Activated CD4-positive, alpha-beta T cell treated with anti-CD3 and anti-CD28 coated beads, Interleukin-2, Interleukin-6, amounts not matched to agents 100 ng/mL and 50 ng/mL, durations not matched to agents 16 hours and 8 hours (primary cell): Measurements from ENCODE around the gene AGBL4.
"Not testable (repeated sequence)": the region's sequence is repeated elsewhere in the genome, so short reads cannot be mapped to it uniquely, and the experiment has no call there.

Experiments used
- DNase-seq: peaks from one replicate; pipeline ENCODE4 v3.0.0-alpha.2; 2020

The AGBL4 gene

DNA sequence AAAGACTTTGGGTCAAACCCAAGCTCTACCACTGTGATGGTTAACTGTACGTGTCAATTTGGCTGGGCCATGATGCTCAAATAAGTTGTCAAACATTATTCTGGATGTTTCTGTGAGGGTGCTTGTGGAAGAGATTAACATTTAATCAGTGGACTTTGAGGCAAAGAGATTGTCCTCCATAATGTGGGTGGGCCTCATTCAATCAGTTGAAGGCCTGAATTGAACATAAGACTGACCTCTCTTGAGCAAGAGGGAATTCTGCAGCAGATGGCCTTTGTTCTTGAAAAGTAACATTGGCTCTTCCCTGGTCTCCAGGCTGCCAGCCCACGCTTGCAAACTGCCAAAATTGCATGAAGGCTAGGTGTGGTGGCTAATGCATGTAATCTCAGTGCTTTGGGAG is 1457.3 kb downstream of the AGBL4 start:
- DNase-seq = no peak

- DNase-seq = no peak
Measured at GRCh38 chr1:48563021-48563420, 1460.7 kb downstream of the AGBL4 start.

DNA sequence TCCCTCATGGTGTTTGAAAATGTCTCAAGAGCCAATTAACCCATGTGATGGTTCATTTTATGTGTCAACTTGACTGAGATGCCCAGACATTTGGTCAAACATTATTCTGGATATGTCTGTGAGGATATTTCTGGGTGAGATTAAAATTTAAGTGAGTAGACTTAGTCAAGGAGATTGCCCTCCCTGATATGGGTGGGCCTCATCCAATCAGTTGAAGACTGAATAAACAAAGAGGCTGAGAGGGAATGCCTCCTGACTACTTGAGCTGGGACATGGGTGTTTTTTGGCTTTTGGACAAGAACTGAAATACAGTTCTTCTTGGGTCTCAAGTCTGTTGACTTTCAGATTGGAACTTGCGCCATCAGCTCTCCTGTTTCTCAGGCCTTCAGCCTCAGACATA is 1462.3 kb downstream of the AGBL4 start:
- no peak for DNase-seq

DNA sequence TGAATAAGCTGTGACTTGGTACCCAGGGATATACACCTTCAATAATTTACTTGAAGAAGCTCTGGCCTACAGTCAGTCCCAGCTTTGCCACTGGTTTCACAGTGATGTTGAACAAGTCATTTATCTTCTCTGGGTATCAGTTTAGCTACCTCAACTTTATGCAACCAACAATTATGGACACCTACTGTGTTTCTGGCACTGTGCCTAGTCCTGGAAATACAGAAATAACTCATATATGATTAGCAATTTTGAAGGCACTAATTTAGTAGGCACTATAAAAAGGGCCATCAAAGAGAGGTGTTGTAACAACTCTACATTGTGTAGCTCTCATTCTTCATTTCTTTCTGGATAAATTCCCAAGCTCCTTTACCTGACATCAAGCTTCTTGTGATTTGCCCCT is 1463.2 kb downstream of the AGBL4 start:
- no peak for DNase-seq

- DNase-seq = no peak
Measured at GRCh38 chr1:48560116-48560515, 1463.6 kb downstream of the AGBL4 start.

GRCh38 chr1:48558366-48558765 is 1465.4 kb downstream of the AGBL4 start:
- DNase-seq = no peak

GRCh38 chr1:48556186-48556850 is 1467.4 kb downstream of the AGBL4 start:
- DNase-seq = no peak

- no peak for DNase-seq
Measured at GRCh38 chr1:48555271-48555670, 1468.5 kb downstream of the AGBL4 start.

DNA sequence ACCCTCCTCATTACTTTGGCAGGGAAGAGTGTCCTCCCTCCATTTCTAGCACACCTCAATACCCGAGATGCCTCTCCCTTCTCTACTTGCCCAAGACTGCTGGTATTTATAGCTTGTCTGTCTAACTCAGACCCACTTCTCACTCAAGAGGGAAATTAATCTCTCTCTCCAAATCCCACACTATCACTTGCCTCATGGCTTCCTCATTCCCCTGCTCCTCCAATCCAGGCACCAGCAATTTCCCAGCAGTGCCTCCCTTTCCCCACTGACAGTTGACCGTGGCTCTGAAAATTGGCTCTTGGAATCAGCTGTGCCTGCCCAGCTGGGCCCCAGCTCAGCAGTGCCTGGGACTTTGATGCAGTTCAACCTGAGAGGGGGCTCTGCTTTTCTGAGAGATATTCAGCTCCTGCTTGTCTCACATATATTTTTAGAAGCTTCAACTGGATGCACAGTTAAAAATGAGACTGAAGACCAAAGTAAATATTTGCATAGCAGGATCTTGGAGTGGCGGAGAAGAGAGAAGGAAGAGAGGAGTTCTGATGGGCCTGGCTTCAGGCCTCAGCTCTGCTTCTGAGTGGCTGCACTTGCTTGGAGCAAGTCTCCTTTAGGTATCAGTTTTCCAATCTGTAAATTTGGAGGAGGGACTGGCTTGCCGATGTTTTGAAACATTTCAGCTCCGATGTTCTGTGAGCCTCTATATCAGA is 1470.7 kb downstream of the AGBL4 start:
- DNase-seq = no peak

GRCh38 chr1:48552420-48552819 is 1471.3 kb downstream of the AGBL4 start:
- DNase-seq = peak; percentile 4

DNA sequence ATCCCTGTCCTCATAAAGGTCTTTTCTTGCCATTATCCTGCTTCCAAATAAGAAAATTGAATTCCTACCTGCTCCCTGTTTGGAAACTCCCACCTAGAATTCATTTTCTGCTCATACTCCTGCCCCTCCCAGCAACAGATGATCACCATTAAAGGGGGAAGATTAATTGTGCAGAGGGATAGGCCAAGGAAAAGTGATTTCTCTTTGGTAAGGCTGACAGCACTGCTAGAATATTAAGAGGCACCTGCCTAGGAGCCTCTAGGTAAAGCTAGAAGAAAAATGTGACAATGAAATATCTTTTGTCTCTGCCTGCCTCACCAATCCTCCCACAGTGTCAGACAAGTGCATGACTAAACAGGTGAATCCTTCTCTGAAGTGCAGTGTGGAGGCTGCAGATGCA is 1474.8 kb downstream of the AGBL4 start:
- DNase-seq = no peak

GRCh38 chr1:48547561-48548220 is 1476.1 kb downstream of the AGBL4 start:
- DNase-seq = no peak

GRCh38 chr1:48543854-48544253 is 1479.9 kb downstream of the AGBL4 start:
- DNase-seq = no peak

GRCh38 chr1:48540587-48540986 is 1483.2 kb downstream of the AGBL4 start:
- no peak for DNase-seq

DNA sequence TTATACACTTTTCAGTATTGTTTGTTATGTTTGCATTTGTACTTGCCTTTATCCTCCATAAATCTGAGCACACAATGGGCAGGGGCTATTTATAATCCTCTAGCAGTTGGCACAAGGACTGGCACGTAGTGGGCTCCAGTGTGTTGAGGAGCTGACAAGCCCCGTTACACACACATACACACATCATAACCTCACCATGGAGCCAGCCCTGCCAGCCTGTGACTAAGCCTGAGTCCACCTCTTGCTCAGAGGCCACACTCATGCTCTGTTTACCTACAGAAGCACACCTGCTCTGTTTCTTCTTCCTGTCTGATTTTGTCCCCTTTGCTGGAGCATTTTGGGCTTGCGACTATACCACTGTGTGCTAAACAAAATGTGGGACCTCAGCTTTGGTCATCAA is 1487.3 kb downstream of the AGBL4 start:
- DNase-seq = no peak

DNA sequence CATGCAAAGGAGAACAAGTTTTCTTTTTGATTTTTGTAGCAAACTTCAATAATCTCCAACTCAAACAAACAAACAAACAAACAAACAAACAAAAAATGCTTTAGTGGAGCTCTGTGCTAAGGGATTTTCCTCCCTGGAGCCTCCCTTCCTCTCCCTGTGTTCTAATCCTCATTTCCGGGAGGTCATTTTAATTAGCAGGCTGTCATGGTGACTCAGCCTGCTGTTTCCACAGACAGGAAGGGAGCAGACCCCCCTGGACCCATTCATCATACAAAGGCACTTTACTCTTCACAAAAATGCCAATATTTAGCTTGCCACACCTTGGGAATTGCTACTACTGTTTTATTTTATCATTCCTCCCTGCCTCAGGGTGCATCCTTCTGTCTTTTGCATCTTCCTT is 1490.8 kb downstream of the AGBL4 start:
- no peak for DNase-seq

DNA sequence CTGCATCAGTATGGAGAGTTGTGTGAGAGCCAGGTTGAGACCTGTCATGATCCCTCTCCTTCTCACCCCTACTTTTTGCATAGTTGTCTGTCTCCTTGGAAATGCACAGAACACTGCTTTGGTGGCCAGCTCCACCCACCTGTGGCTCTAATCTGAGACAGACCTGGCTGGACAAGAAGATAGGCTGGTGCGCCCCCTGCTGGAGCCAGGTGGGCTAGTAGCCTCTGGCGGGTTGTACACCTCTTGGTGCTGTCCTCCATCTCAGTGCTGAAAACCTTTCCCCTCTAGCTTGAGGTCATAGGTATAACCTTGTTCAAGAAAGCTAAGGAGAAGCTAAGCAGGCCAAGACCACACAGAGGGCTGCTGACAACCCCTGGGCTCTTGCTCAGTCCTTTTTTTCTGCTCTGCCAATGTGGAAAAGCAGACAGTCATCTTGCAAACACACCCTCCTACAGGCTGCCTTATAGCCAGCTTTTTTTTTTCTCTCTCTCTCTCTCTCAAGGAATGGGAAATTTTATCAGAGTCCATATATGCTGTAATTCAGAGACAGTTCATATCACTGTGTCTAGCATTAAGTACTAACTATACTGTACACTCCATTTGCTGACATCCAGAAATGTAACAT is 1492.9 kb downstream of the AGBL4 start:
- peak; percentile 72 for DNase-seq

DNA sequence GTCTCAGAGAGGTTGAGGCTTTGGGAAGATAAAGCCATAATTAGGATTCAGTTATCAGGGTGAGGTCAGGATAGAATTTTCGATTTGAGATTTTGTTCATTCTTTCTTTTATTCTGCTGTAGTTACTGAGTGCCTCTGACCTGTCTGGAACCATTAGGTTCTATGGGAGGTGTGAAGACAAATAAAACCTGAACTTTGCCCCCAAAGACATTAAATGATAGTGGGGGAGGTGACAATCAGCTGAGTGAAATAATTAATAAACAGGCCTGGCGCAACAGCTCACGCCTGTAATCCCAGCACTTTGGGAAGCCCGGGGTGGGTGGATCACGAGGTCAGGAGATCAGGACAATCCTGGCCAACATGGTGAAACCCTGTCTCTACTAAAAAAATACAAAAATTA is 1496.7 kb downstream of the AGBL4 start:
- no peak for DNase-seq

GRCh38 chr1:48526008-48526710 is 1497.6 kb downstream of the AGBL4 start:
- DNase-seq = no peak

DNA sequence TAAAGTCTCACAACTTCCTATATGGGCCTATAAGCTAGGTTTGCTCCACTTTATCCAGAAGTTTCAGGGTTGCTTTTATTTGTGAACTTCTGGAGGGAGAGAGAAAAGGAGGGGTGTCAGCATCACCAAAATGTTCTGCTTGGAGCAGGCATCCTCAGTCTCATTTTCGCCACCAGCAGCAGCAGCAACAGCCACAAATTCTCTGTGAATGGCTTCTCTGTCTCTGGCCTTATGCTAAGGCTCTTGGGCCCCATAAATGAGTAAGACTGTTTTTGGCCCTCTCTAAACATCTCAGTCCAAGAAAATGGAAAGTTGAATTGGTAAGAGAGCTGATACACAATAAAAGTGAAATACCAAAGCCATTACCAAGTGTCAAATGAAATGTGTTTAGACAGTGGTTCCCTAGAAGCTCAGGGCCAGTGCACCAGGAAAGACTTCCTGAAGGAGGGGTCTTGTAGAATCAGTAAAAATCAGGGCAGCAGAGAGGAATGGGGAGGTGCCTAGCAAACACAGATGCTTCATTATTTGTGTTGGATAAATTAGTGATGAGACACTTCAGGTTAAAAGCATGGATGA is 1498.8 kb downstream of the AGBL4 start:
- DNase-seq = no peak

GRCh38 chr1:48523558-48523957 is 1500.2 kb downstream of the AGBL4 start:
- DNase-seq = no peak

- not testable (repeated sequence) for DNase-seq
Measured at GRCh38 chr1:48519896-48520295, 1503.9 kb downstream of the AGBL4 start.

GRCh38 chr1:48506870-48507269 is 1516.9 kb downstream of the AGBL4 start:
- DNase-seq = no peak
